ENCODE measurements around the gene SLX9.

SLX9 gene

DNA sequence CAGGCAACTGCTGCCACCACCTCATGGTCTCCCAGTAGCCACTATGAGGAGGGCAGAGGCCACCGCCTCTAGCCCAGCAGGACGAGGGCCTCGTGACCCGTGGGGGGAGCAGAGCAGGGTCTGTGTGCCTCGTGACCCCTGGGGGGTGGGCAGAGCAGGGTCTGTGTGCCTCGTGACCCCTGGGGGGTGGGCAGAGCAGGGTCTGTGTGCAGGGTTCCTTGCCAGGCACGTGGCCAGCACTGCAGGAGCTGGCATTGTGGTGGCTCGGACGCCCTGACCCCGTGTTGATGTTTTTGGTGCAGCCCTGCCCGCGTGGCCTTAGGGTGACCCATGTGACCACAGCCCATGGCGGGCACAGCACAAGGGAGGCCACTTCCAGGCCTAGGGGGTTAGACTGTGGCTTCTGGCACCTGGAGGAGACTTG is 52.8 kb downstream of the SLX9 start:
- H3K9ac ChIP-seq (ENCODE audit: low read depth, low read length), result no peak overlapping the region
- H3K9me3 ChIP-seq (ENCODE audit: insufficient read depth, low read length, severe bottlenecking), result no peaks in the 10 kb centered on the region
- H4K20me1 ChIP-seq (ENCODE audit: insufficient read depth, low read length), result peaks cover 8% of the 10 kb centered on the region; the same call in 1 of the 2 replicates
- no peak overlapping the region for H3K27ac ChIP-seq (ENCODE audit: low read length)
- no peak overlapping the region for H3K4me2 ChIP-seq (ENCODE audit: insufficient read depth, low read length)
- no peak overlapping the region for H2AFZ ChIP-seq (ENCODE audit: low read depth, low read length)
- H3K4me1 ChIP-seq (ENCODE audit: insufficient read depth, low read length), result peaks cover 28% of the 10 kb centered on the region
- H3K36me3 ChIP-seq (ENCODE audit: insufficient read depth, low read length), result no peaks in the 10 kb centered on the region
- no peaks in the 10 kb centered on the region for H3K79me2 ChIP-seq (ENCODE audit: insufficient read depth, low read length)
- H3K4me3 ChIP-seq (ENCODE audit: low read depth in 1 of 2, low read length in 2 of 2), result no peak overlapping the region
- ATAC-seq (ENCODE audit: insufficient read depth, low read depth) (no peak), DNase-seq (no peak)
- no peak for TF ChIP-seq EZH2 (IDR thresholded peaks at IDR 0.05; ENCODE audit: borderline replicate concordance, low read depth, low read length, severe bottlenecking)
- TF ChIP-seq, protein P1, sequence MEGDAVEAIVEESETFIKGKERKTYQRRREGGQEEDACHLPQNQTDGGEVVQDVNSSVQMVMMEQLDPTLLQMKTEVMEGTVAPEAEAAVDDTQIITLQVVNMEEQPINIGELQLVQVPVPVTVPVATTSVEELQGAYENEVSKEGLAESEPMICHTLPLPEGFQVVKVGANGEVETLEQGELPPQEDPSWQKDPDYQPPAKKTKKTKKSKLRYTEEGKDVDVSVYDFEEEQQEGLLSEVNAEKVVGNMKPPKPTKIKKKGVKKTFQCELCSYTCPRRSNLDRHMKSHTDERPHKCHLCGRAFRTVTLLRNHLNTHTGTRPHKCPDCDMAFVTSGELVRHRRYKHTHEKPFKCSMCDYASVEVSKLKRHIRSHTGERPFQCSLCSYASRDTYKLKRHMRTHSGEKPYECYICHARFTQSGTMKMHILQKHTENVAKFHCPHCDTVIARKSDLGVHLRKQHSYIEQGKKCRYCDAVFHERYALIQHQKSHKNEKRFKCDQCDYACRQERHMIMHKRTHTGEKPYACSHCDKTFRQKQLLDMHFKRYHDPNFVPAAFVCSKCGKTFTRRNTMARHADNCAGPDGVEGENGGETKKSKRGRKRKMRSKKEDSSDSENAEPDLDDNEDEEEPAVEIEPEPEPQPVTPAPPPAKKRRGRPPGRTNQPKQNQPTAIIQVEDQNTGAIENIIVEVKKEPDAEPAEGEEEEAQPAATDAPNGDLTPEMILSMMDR (IDR thresholded peaks at IDR 0.05; ENCODE audit: borderline replicate concordance, extremely low read depth, low read length, poor library complexity, severe bottlenecking), result no peak
- no peaks in the 10 kb centered on the region for H3K27me3 ChIP-seq (ENCODE audit: insufficient read depth, low read length, poor library complexity)

DNA sequence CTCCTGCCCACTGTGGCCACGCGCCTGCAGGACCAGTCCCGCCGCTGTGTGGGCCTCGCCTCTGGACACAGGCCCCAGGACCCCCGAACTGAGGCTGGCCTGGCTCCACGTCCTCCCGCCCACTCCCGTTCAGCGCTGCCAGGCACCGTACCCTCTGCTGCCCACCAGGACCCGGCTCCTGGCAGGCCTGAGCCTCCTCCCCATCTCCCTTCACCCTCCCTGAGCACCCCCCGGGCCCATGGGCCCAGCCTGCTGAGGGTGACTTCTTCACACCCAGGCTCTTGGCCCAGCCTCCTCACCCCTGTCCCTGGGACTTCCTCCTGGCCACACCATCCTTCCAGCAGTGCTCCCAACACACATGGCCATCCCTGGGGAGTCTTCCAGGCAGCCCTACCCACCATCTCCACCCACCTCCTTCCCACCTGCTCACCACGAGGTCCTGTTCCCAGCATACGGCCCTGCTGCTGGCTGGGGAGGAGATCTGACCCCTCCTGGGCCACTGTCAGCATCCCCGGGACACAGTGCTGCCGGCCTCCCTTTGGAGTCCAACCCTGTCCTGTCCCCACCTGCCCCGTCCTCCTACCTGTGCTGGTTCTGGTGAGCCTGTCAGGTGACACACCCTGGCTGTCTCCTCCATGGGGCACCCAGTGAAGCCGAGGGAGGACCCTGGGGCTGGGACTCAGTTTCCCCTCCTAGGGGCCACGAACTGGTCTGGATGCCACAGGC is 53.7 kb downstream of the SLX9 start:
- Histone ChIP-seq H4K20me1 (ENCODE audit: insufficient read depth, low read length) (peaks cover 8% of the 10 kb centered on the region; the same call in 1 of the 2 replicates), H3K36me3 (ENCODE audit: insufficient read depth, low read length) (no peaks in the 10 kb centered on the region), H3K79me2 (ENCODE audit: insufficient read depth, low read length) (no peaks in the 10 kb centered on the region), H3K27me3 (ENCODE audit: insufficient read depth, low read length, poor library complexity) (no peaks in the 10 kb centered on the region), H3K27ac (ENCODE audit: low read length) (no peak overlapping the region), H3K9me3 (ENCODE audit: insufficient read depth, low read length, severe bottlenecking) (no peaks in the 10 kb centered on the region), H3K9ac (ENCODE audit: low read depth, low read length) (no peak overlapping the region), H3K4me2 (ENCODE audit: insufficient read depth, low read length) (no peak overlapping the region), H2AFZ (ENCODE audit: low read depth, low read length) (no peak overlapping the region), H3K4me3 (ENCODE audit: low read depth in 1 of 2, low read length in 2 of 2) (no peak overlapping the region), H3K4me1 (ENCODE audit: insufficient read depth, low read length) (peaks cover 22% of the 10 kb centered on the region)
- DNase-seq (no peak), ATAC-seq (ENCODE audit: insufficient read depth, low read depth) (no peak)
- TF ChIP-seq, protein P1 (IDR thresholded peaks at IDR 0.05; ENCODE audit: borderline replicate concordance, extremely low read depth, low read length, poor library complexity, severe bottlenecking), result no peak
- no peak for TF ChIP-seq EZH2 (IDR thresholded peaks at IDR 0.05; ENCODE audit: borderline replicate concordance, low read depth, low read length, severe bottlenecking)

DNA sequence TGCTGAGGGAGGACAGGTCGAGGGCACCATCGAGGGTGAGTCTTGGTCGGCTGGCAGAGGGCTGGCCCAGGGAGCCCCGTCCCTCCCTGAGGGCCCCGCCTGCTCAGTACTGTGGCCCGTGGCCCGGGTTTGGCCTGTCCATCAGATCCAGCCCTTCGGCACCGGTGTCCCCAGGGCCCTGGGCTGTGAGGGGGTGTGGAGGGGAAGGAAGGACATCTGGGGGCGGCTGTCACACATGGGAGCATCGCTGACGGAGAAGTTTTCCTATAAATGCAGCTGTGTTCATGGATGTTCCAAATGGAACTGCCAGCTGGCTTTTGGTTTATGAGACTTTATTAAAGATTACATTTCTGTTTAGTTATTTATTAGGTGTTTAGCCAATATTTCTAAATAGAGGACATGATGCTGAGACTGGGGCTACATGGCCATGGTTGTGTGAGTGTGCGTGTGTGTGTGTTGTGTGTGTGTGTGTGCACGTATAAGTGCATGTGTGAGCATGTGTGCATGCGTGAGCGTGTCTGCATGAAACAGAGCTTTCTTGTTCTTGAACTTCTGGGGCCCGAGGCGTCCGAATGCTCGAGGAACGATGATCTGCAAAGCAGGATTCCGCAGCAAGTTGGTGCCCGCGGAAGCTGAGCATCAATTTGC is 54.3 kb downstream of the SLX9 start:
- Histone ChIP-seq H3K4me3 (ENCODE audit: low read depth in 1 of 2, low read length in 2 of 2) (no peak overlapping the region), H3K27me3 (ENCODE audit: insufficient read depth, low read length, poor library complexity) (no peaks in the 10 kb centered on the region), H3K36me3 (ENCODE audit: insufficient read depth, low read length) (no peaks in the 10 kb centered on the region), H2AFZ (ENCODE audit: low read depth, low read length) (no peak overlapping the region), H3K27ac (ENCODE audit: low read length) (no peak overlapping the region), H3K4me2 (ENCODE audit: insufficient read depth, low read length) (no peak overlapping the region), H4K20me1 (ENCODE audit: insufficient read depth, low read length) (peaks cover 8% of the 10 kb centered on the region; the same call in 1 of the 2 replicates), H3K9ac (ENCODE audit: low read depth, low read length) (no peak overlapping the region), H3K79me2 (ENCODE audit: insufficient read depth, low read length) (no peaks in the 10 kb centered on the region), H3K9me3 (ENCODE audit: insufficient read depth, low read length, severe bottlenecking) (no peaks in the 10 kb centered on the region), H3K4me1 (ENCODE audit: insufficient read depth, low read length) (peaks cover 15% of the 10 kb centered on the region)
- ATAC-seq (ENCODE audit: insufficient read depth, low read depth) (no peak), DNase-seq (no peak)
- no peak for TF ChIP-seq EZH2 (IDR thresholded peaks at IDR 0.05; ENCODE audit: borderline replicate concordance, low read depth, low read length, severe bottlenecking)
- TF ChIP-seq, protein P1 (IDR thresholded peaks at IDR 0.05; ENCODE audit: borderline replicate concordance, extremely low read depth, low read length, poor library complexity, severe bottlenecking), result no peak

Data from DND-41 (cell line).